ENCODE measurements around the gene PEX5L. TPM values are rescaled to one million over a fixed set of nuclear protein-coding genes. Genes with fewer than 3 reads are reported as not detected.

PEX5L gene
- polyA plus RNA-seq, 1 donor from 2014 or later: 1.0 TPM

- Histone ChIP-seq H3K4me3 (ENCODE audit: low read length) (no peak overlapping the region), H3F3A (ENCODE audit: insufficient read depth, low read length, poor library complexity, severe bottlenecking) (no peaks in the 10 kb centered on the region), H3K9me2 (ENCODE audit: insufficient read depth, low read length) (no peaks in the 10 kb centered on the region), H3K9ac (ENCODE audit: low read length) (no peak overlapping the region), H4K20me1 (ENCODE audit: insufficient read depth) (no peaks in the 10 kb centered on the region), H3K36me3 (ENCODE audit: insufficient read depth, low read length) (no peaks in the 10 kb centered on the region), H3K27me3 (ENCODE audit: insufficient read depth, low read depth, low read length) (no peaks in the 10 kb centered on the region), H3K79me2 (replicated peaks; ENCODE audit: insufficient read depth, low read length) (no peaks in the 10 kb centered on the region), H2AFZ (ENCODE audit: low read depth, low read length) (no peak overlapping the region), H3K27ac (ENCODE audit: low read length) (no peak overlapping the region), H3K4me2 (ENCODE audit: low read length) (no peak overlapping the region), H3K9me3 (ENCODE audit: low read length) (no peaks in the 10 kb centered on the region)
- no peak for TF ChIP-seq EZH2 (IDR thresholded peaks at IDR 0.05; ENCODE audit: borderline replicate concordance, insufficient read depth, low read length, poor library complexity, severe bottlenecking)
- TF ChIP-seq REST (IDR thresholded peaks at IDR 0.05; ENCODE audit: borderline replicate concordance): no peak
- no peak for TF ChIP-seq RAD21 (conservative IDR thresholded peaks at IDR 0.05)
- no peak for TF ChIP-seq MXI1 (conservative IDR thresholded peaks at IDR 0.05; ENCODE audit: poor library complexity, severe bottlenecking)
- peak; percentile 47 for TF ChIP-seq EP300 (conservative IDR thresholded peaks at IDR 0.05; ENCODE audit: poor library complexity, severe bottlenecking)
- no peak for TF ChIP-seq SMC3 (conservative IDR thresholded peaks at IDR 0.05; ENCODE audit: poor library complexity)
Measured at GRCh38 chr3:179962629-179963387, 73.9 kb downstream of the PEX5L start.

- Histone ChIP-seq H4K20me1 (ENCODE audit: insufficient read depth) (no peaks in the 10 kb centered on the region), H3K9ac (ENCODE audit: low read length) (no peak overlapping the region), H3K4me3 (ENCODE audit: low read length) (no peak overlapping the region), H3K4me2 (ENCODE audit: low read length) (no peak overlapping the region), H3K9me3 (ENCODE audit: low read length) (no peaks in the 10 kb centered on the region), H2AFZ (ENCODE audit: low read depth, low read length) (no peak overlapping the region), H3K27ac (ENCODE audit: low read length) (no peak overlapping the region), H3K79me2 (replicated peaks; ENCODE audit: insufficient read depth, low read length) (no peaks in the 10 kb centered on the region), H3F3A (ENCODE audit: insufficient read depth, low read length, poor library complexity, severe bottlenecking) (no peaks in the 10 kb centered on the region), H3K27me3 (ENCODE audit: insufficient read depth, low read depth, low read length) (no peaks in the 10 kb centered on the region), H3K9me2 (ENCODE audit: insufficient read depth, low read length) (no peaks in the 10 kb centered on the region), H3K36me3 (ENCODE audit: insufficient read depth, low read length) (no peaks in the 10 kb centered on the region)
- TF ChIP-seq REST (IDR thresholded peaks at IDR 0.05; ENCODE audit: borderline replicate concordance) (no peak), CTCF (IDR thresholded peaks at IDR 0.05; ENCODE audit: poor library complexity, severe bottlenecking) (no peak), EP300 (conservative IDR thresholded peaks at IDR 0.05; ENCODE audit: poor library complexity, severe bottlenecking) (no peak)
Measured at GRCh38 chr3:179961703-179962078, 75.0 kb downstream of the PEX5L start.
